Activated CD4-positive, alpha-beta memory T cell treated with anti-CD3 and anti-CD28 coated beads, Interleukin-2, amount 10 ng/mL, durations not matched to agents 7 days and 5 days (primary cell): ENCODE data around the gene HEG1. TPM values are rescaled to one million over a fixed set of nuclear protein-coding genes. Genes with fewer than 3 reads are reported as not detected.

ENCODE experiments used
- CTCF ChIA-PET: fragments of 350-600 bp; sonication (Branson Sonifier 250); formaldehyde crosslinking; loops from one replicate; lab custom pipeline; 2021; ENCODE audit warnings: antibody characterized with exemption, inconsistent platforms; lab: Charles Lee
- POLR2A ChIA-PET: fragments of 350-600 bp; sonication (Branson Sonifier 250); formaldehyde crosslinking; loops from one replicate; lab custom pipeline; 2021; ENCODE audit warnings: antibody characterized with exemption; lab: Charles Lee
- DNase-seq: peaks from one replicate; pipeline ENCODE4 v3.0.0-alpha.2; 2020
- H3K27ac Mint-ChIP-seq: one replicate; pipeline ENCODE4 v1.8.0; 2021; ENCODE audit warnings: mild to moderate bottlenecking, mixed read lengths
- H3K27me3 Mint-ChIP-seq: one replicate; pipeline ENCODE4 v1.8.0; 2021; ENCODE audit warnings: mixed read lengths
- H3K36me3 Mint-ChIP-seq: one replicate; pipeline ENCODE4 v1.8.0; 2021; ENCODE audit warnings: low read depth, mixed read lengths
- H3K4me1 Mint-ChIP-seq: one replicate; pipeline ENCODE4 v1.8.0; 2021; ENCODE audit warnings: mixed read lengths
- H3K4me3 Mint-ChIP-seq: one replicate; pipeline ENCODE4 v1.8.0; 2021; ENCODE audit warnings: mild to moderate bottlenecking, mixed read lengths
- H3K9me3 Mint-ChIP-seq: one replicate; pipeline ENCODE4 v1.8.0; 2021; ENCODE audit warnings: mixed read lengths
- total RNA-seq, 2 experiments: library from RNA; stranded (reverse); gene quantifications; one replicate each; pipeline ENCODE4 v1.2.3, GENCODE V29; 2021

The HEG1 gene
- total RNA-seq, 2 experiments from 2014 or later: 26.7 to 27.7 TPM

DNA sequence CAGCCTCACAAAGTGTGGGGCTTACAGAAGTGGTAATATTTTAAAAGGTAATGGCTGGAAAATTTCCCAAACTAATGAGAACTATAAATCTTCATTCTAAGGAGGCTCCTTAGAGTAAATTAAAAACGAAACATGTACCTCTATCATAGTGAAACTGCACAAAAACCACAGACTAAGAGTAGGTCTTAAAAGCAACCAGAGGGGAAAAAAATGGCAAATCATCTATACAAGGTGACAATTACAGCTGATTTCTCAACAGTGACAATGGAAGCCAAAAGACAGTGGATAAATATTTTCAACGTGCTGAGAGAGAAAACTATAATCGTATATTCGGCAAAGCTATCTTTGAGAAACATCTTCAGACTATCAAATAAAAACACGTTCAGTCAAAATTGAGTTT, 20.6 kb downstream of the HEG1 start:
- POLR2A ChIA-PET: no interaction called here
- peaks cover 12% of the 10 kb centered on the region for H3K4me1 Mint-ChIP-seq

DNA sequence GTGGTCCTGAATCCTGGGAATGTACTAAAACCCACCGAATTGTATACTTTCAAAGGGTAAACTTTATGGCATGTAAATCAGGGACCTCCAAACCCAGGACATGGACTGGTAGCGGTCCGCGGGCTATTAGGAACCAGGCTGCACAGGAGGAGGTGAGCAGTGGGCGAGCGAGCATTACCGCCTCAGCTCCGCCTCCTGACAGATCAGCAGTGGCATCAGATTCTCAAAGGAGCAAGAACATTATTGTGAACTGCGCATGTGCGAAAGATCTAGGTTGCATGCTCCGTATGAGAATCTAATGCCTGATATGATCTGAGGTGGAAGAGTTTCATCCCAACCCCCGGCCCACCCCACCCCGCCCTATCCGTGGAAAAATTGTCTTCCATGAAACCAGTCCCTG, 22.2 kb downstream of the HEG1 start:
- no peak overlapping the region for H3K4me3 Mint-ChIP-seq
- peaks cover 40% of the 10 kb centered on the region for H3K36me3 Mint-ChIP-seq
- peaks cover 12% of the 10 kb centered on the region for H3K4me1 Mint-ChIP-seq
- peaks cover 32% of the 10 kb centered on the region for H3K9me3 Mint-ChIP-seq
- DNase-seq: no peak
- H3K27me3 Mint-ChIP-seq: peaks cover 2% of the 10 kb centered on the region
- no peak overlapping the region for H3K27ac Mint-ChIP-seq
- ChIA-PET CTCF (no interaction called here), POLR2A (interaction anchor here (0.8 to 1.2 kb wide), 3 partner anchors 9 to 11 kb away, joined by 3 to 4 read pairs (median 3); no protein-coding TSS in a partner anchor)

More for the DNA sequence above, 20.6 kb downstream of the HEG1 start:
- CTCF ChIA-PET: no interaction called here
- H3K9me3 Mint-ChIP-seq: peaks cover 42% of the 10 kb centered on the region
- peaks cover 41% of the 10 kb centered on the region for H3K36me3 Mint-ChIP-seq
- no peak overlapping the region for H3K27ac Mint-ChIP-seq
- H3K27me3 Mint-ChIP-seq: peaks cover 7% of the 10 kb centered on the region
- DNase-seq: no peak
- no peak overlapping the region for H3K4me3 Mint-ChIP-seq

GRCh38 chr3:125033135-125033534, 22.7 kb downstream of the HEG1 start:
- Mint-ChIP-seq H3K9me3 (peaks cover 29% of the 10 kb centered on the region), H3K4me1 (peaks cover 15% of the 10 kb centered on the region), H3K27me3 (peaks cover 2% of the 10 kb centered on the region), H3K27ac (no peak overlapping the region), H3K36me3 (peaks cover 42% of the 10 kb centered on the region), H3K4me3 (no peak overlapping the region)
- no peak for DNase-seq
- POLR2A ChIA-PET: interaction anchor here (0.8 to 0.9 kb wide), 2 partner anchors 9 to 11 kb away, joined by 3 to 4 read pairs; no protein-coding TSS in a partner anchor
- CTCF ChIA-PET: no interaction called here

DNA sequence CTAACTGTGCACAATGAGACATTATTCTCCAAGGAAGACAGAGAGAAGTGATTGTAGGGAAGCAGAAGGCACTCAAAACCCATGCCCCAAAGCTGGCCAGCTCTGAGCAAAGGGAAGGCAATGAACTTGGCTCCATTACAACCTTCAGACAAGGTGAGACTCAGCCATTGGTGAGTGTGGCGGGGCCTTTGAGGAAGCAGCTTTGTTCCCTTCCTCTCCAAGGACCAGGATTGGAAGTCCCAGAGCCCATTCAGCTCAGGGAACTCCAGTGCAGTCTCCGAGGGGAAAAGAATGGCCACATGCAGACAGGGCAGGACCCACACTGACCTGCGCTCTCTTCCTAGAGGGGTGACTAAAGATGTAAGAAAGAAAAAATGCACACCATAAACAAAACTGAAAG, 23.1 kb downstream of the HEG1 start:
- Mint-ChIP-seq H3K27ac (no peak overlapping the region), H3K4me3 (no peak overlapping the region), H3K9me3 (peaks cover 26% of the 10 kb centered on the region), H3K36me3 (peaks cover 43% of the 10 kb centered on the region), H3K4me1 (peaks cover 20% of the 10 kb centered on the region), H3K27me3 (peaks cover 2% of the 10 kb centered on the region)
- no peak for DNase-seq
- ChIA-PET POLR2A (interaction anchor here (0.8 to 1.0 kb wide), 3 partner anchors 8 to 25 kb away, joined by 3 to 4 read pairs (median 3); no protein-coding TSS in a partner anchor), CTCF (no interaction called here)

DNA sequence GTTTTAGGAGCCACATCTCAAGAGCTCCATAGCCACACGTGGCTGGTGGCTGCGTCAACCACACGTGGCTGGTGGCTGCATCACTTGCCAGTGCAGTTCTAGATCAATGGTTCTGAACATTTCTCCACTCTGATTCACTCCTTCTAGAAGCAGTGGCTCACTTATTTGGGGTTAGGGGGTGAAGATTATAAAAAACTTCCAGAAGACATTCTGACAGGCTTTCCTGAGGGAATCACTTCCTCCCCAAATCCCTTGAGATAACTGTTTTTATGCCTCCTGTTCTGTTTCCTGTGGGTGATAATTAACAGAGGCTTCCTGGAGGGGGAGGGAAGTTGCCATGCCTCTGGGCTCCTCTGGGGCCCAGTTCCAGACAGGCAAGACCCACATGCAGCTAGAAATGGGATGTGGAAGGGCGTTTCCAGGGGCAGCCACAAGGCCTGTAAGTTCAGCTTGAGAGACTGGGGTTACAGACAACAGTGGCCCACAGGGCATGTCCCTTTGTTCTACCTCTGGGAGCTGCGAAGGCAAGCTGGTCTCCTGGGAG, 23.6 kb downstream of the HEG1 start:
- ChIA-PET POLR2A (interaction anchor here (1.0 kb wide), 1 partner anchor 26 kb away, joined by 3 read pairs; no protein-coding TSS in a partner anchor), CTCF (interaction anchor here (0.6 kb wide), 1 partner anchor 375 kb away, joined by 4 read pairs; no protein-coding TSS in a partner anchor)
- DNase-seq: no peak
- Mint-ChIP-seq H3K36me3 (peaks cover 48% of the 10 kb centered on the region), H3K27me3 (peaks cover 2% of the 10 kb centered on the region), H3K4me3 (no peak overlapping the region), H3K27ac (no peak overlapping the region), H3K9me3 (peaks cover 25% of the 10 kb centered on the region), H3K4me1 (peaks cover 25% of the 10 kb centered on the region)

DNA sequence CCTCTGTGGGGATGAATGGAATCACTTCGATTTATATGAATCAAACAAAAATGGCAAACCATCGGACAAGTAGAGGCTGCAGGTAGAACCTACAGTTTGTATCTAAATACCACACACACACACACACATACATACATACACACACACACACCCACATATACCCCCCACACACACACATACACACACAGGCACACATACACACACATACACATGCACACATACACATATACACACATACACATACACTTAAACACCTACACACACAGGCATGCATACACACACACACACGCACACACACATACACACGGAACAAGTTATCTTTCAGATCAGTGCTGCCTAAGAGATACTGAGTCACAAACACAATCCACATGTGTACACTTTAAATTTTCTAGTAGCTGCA, 24.3 kb downstream of the HEG1 start:
- POLR2A ChIA-PET: no interaction called here
- no peak overlapping the region for H3K4me3 Mint-ChIP-seq
- H3K36me3 Mint-ChIP-seq: peaks cover 50% of the 10 kb centered on the region
- H3K27ac Mint-ChIP-seq: no peak overlapping the region
- CTCF ChIA-PET: no interaction called here
- DNase-seq: no peak
- peaks cover 27% of the 10 kb centered on the region for H3K4me1 Mint-ChIP-seq
- H3K9me3 Mint-ChIP-seq: peaks cover 22% of the 10 kb centered on the region
- H3K27me3 Mint-ChIP-seq: peaks cover 2% of the 10 kb centered on the region

GRCh38 chr3:125028657-125029056, 27.1 kb downstream of the HEG1 start:
- CTCF ChIA-PET: no interaction called here
- Mint-ChIP-seq H3K4me1 (peaks cover 40% of the 10 kb centered on the region), H3K9me3 (peaks cover 9% of the 10 kb centered on the region), H3K27me3 (peaks cover 2% of the 10 kb centered on the region), H3K4me3 (no peak overlapping the region), H3K27ac (no peak overlapping the region), H3K36me3 (peaks cover 56% of the 10 kb centered on the region)
- POLR2A ChIA-PET: no interaction called here
- DNase-seq: no peak

GRCh38 chr3:125025642-125026041, 30.2 kb downstream of the HEG1 start:
- no peak for DNase-seq
- ChIA-PET POLR2A (interaction anchor here (0.5 kb wide), 1 partner anchor 361 kb away, joined by 3 read pairs; no protein-coding TSS in a partner anchor), CTCF (no interaction called here)
- H3K4me1 Mint-ChIP-seq: peaks cover 58% of the 10 kb centered on the region
- peaks cover 2% of the 10 kb centered on the region for H3K9me3 Mint-ChIP-seq
- H3K4me3 Mint-ChIP-seq: no peak overlapping the region
- no peak overlapping the region for H3K27ac Mint-ChIP-seq
- H3K27me3 Mint-ChIP-seq: no peaks in the 10 kb centered on the region
- peaks cover 67% of the 10 kb centered on the region for H3K36me3 Mint-ChIP-seq

DNA sequence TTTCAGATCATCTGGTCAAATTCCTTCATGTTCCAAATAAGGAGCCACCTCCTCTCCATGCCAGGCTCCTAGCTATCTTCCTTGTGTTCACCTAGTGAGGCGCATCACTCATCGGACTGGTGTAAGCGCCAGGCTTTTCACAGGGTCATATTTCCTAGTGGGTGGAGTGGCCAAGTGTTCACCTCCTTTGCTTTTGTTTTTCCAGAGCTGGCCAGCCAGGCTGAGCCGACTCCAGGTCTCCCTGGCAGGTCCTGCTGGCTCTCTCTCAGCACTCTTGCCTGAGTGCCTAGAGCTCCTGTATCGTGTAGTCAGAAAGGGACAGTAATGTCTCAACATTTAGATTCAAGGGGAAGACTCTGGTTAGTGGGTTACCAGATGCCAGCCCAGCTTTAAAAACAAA, 31.0 kb downstream of the HEG1 start:
- no peak overlapping the region for H3K27ac Mint-ChIP-seq

GRCh38 chr3:125023833-125024555, 31.8 kb downstream of the HEG1 start:
- Mint-ChIP-seq H3K4me3 (peak overlapping the region; percentile 5), H3K27ac (peak overlapping the region; percentile 70), H3K4me1 (peaks cover 66% of the 10 kb centered on the region), H3K36me3 (peaks cover 77% of the 10 kb centered on the region), H3K27me3 (no peaks in the 10 kb centered on the region), H3K9me3 (no peaks in the 10 kb centered on the region)
- no peak for DNase-seq
- ChIA-PET POLR2A (interaction anchor here (0.9 to 1.3 kb wide), 4 partner anchors 9 to 28 kb away, joined by 3 to 4 read pairs (median 4); no protein-coding TSS in a partner anchor), CTCF (interaction anchor here (1.5 to 1.7 kb wide), 2 partner anchors 29 kb away, joined by 3 to 5 read pairs; no protein-coding TSS in a partner anchor)

More for the DNA sequence above, 31.0 kb downstream of the HEG1 start:
- DNase-seq: no peak
- CTCF ChIA-PET: interaction anchor here (1.7 kb wide), 1 partner anchor 28 kb away, joined by 5 read pairs; no protein-coding TSS in a partner anchor
- Mint-ChIP-seq H3K27me3 (no peaks in the 10 kb centered on the region), H3K4me3 (no peak overlapping the region), H3K9me3 (no peaks in the 10 kb centered on the region), H3K4me1 (peaks cover 58% of the 10 kb centered on the region), H3K36me3 (peaks cover 72% of the 10 kb centered on the region)
- POLR2A ChIA-PET: interaction anchor here (0.5 to 1.3 kb wide), 5 partner anchors 8 to 361 kb away, joined by 3 to 4 read pairs (median 3); no protein-coding TSS in a partner anchor

DNA sequence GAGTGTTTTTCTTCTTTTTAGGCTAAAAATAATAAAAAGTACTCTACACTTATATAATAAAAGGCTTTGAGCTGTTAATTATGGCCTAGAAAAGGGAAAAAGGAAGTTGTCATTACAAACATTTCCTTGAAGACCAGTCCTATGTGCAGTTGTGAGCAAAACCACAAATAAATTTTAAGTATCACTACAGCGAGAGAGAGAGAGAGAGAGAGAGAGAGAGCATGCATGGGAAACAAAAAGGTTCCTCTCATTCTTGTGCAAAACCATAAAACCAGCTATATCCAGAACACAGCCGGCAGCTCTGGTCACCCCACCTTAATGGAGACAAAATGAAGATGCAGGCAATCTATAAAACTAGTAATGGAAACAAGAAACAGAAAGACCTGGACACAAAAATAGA, 33.6 kb downstream of the HEG1 start:
- CTCF ChIA-PET: interaction anchor here (1.4 kb wide), 1 partner anchor 179 kb away, joined by 4 read pairs; no protein-coding TSS in a partner anchor
- POLR2A ChIA-PET: interaction anchor here (0.9 to 1.4 kb wide), 4 partner anchors 9 to 33 kb away, joined by 3 to 4 read pairs (median 4); partner anchors contain the start of gene HEG1
- no peaks in the 10 kb centered on the region for H3K27me3 Mint-ChIP-seq
- no peaks in the 10 kb centered on the region for H3K9me3 Mint-ChIP-seq
- H3K27ac Mint-ChIP-seq: peak overlapping the region; percentile 24
- H3K36me3 Mint-ChIP-seq: peaks cover 73% of the 10 kb centered on the region
- H3K4me1 Mint-ChIP-seq: peaks cover 63% of the 10 kb centered on the region
- no peak for DNase-seq
- H3K4me3 Mint-ChIP-seq: no peak overlapping the region

- no peak for DNase-seq
- peaks cover 46% of the 10 kb centered on the region for H3K4me1 Mint-ChIP-seq
- H3K27me3 Mint-ChIP-seq: no peaks in the 10 kb centered on the region
- peak overlapping the region; percentile 55 for H3K27ac Mint-ChIP-seq
- CTCF ChIA-PET: no interaction called here
- no peaks in the 10 kb centered on the region for H3K9me3 Mint-ChIP-seq
- POLR2A ChIA-PET: no interaction called here
- H3K36me3 Mint-ChIP-seq: peaks cover 58% of the 10 kb centered on the region
- H3K4me3 Mint-ChIP-seq: no peak overlapping the region
Measured at GRCh38 chr3:125019271-125019670, 36.5 kb downstream of the HEG1 start.

DNA sequence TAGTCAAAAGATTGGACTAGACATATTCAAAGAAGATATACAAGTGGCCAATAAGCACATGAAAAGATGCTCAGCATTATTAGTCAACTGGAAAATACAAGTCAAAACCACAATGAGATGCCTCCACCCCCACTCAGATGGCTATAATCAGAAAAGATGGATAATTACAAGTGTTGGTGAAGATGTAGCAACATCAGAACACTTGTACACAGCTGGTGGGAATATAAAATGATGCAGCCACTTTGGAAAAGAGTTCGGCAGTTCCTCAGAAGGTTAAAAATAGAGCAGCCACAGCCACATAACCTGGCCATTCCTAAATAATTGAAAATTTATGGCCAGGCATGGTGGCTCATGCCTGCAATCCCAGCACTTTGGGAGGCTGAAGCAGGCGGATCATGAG, 38.4 kb downstream of the HEG1 start:
- ChIA-PET POLR2A (no interaction called here), CTCF (no interaction called here)
- Mint-ChIP-seq H3K36me3 (peaks cover 63% of the 10 kb centered on the region), H3K27me3 (no peaks in the 10 kb centered on the region), H3K4me1 (peaks cover 28% of the 10 kb centered on the region), H3K9me3 (no peaks in the 10 kb centered on the region), H3K4me3 (no peak overlapping the region), H3K27ac (no peak overlapping the region)
- DNase-seq: no peak
